ENCODE data around the gene HS3ST3A1. TPM values are rescaled to one million over a fixed set of nuclear protein-coding genes. Genes with fewer than 3 reads are reported as not detected.

The HS3ST3A1 gene
- total and polyA plus RNA-seq, 2 donors, result 0.43 to 1.3 TPM

DNA sequence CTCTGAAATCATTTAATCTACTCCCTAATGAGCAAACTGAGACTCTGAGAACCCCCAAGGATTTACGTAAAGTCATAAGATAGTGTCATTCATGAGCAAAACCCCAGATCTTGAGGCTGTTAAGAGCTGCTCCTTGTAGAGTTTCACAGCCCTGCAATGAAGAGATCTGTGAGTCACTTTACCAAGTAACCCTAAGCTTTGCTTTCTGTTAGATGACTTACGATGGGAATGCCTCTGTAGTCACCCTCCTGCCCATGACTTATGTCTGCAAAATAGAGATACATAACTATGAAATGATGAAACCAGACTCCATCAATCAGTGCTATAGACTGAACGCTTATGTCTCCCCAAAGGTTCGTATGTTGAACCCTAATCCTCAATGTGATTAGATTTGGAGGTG, 117.7 kb downstream of the HS3ST3A1 start:
- 99% methylated on average over 4 of the region's 4 CpGs for WGBS
- H3K36me3 ChIP-seq (ENCODE audit: control insufficient read depth in 2 of 2, insufficient read depth in 2 of 2, low read length in 1 of 2), result no peaks in the 10 kb centered on the region
- no peak overlapping the region for H3K4me3 ChIP-seq (ENCODE audit: low read length in 2 of 2)
- H3K27me3 ChIP-seq (ENCODE audit: control insufficient read depth in 2 of 2, insufficient read depth in 1 of 2, low read length in 1 of 2), result no peaks in the 10 kb centered on the region
- H3K27ac ChIP-seq (ENCODE audit: low read depth in 1 of 2, low read length in 1 of 2), result no peak overlapping the region
- DNase-seq (ENCODE audit: low read depth in 6 of 9, low spot score in 9 of 9), result no peak
- no peaks in the 10 kb centered on the region for H3K4me1 ChIP-seq (ENCODE audit: control insufficient read depth in 2 of 2, insufficient read depth in 2 of 2, low read length in 2 of 2)
- peaks cover 0 to 8% of the 10 kb centered on the region in 2 donors for H3K9me3 ChIP-seq (ENCODE audit: control insufficient read depth in 2 of 2, insufficient read depth in 1 of 2, low read length in 1 of 2)

DNA sequence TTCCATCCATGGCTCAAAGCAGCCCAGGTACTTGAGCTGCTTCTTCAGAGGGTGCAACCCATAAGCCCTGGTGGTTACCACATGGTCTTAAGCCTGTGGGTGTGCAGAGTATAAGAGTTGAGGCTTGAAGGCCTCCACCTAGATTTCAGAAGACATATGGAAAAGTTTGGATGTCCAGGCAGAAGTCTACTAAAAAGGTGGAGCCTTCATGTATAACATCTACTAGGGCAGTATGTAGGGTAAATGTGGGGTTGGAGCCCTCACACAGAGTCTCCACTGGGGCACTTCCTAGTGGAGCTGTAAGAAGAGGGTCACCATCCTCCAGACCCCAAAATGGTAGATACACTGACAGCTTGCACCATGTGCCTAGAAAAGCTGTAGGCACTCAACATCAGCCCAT, 120.9 kb downstream of the HS3ST3A1 start:
- Histone ChIP-seq H3K9me3 (ENCODE audit: control insufficient read depth in 2 of 2, insufficient read depth in 1 of 2, low read length in 1 of 2) (peaks cover 0 to 8% of the 10 kb centered on the region in 2 donors), H3K27ac (ENCODE audit: low read depth in 1 of 2, low read length in 1 of 2) (no peak overlapping the region), H3K4me1 (ENCODE audit: control insufficient read depth in 2 of 2, insufficient read depth in 2 of 2, low read length in 2 of 2) (no peaks in the 10 kb centered on the region), H3K27me3 (ENCODE audit: control insufficient read depth in 2 of 2, insufficient read depth in 1 of 2, low read length in 1 of 2) (no peaks in the 10 kb centered on the region), H3K36me3 (ENCODE audit: control insufficient read depth in 2 of 2, insufficient read depth in 2 of 2, low read length in 1 of 2) (no peaks in the 10 kb centered on the region), H3K4me3 (ENCODE audit: low read length in 2 of 2) (no peak overlapping the region)
- DNase-seq (ENCODE audit: low read depth in 6 of 9, low spot score in 9 of 9), result no peak

DNA sequence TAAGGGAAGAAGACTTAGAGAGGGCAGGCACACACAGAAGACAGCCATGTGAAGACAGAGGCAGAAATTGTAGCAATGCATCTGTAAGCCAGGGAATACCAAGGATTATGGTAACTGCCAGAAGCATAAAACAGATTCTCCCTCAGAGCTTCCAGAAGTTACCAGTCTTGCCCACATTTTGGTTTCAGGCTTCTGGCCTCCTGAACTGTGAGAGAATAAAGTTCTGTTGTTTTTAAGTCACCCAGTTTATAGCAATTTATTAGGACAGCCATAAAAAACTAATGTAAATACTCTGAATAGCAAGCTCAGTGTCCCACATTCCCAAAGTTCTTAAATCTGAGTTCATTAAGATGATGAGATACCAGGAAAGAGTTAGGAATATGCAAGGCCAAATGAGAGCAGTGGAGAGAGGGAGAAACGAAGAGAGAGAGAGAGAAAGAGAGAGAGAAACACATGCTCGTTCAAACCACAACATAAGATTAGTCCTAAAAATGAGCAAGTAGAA, 123.4 kb downstream of the HS3ST3A1 start:
- Histone ChIP-seq H3K9me3 (ENCODE audit: control insufficient read depth in 2 of 2, insufficient read depth in 1 of 2, low read length in 1 of 2) (peaks cover 0 to 8% of the 10 kb centered on the region in 2 donors), H3K27ac (ENCODE audit: low read depth in 1 of 2, low read length in 1 of 2) (no peak overlapping the region), H3K36me3 (ENCODE audit: control insufficient read depth in 2 of 2, insufficient read depth in 2 of 2, low read length in 1 of 2) (no peaks in the 10 kb centered on the region), H3K27me3 (ENCODE audit: control insufficient read depth in 2 of 2, insufficient read depth in 1 of 2, low read length in 1 of 2) (no peaks in the 10 kb centered on the region), H3K4me3 (ENCODE audit: low read length in 2 of 2) (no peak overlapping the region), H3K4me1 (ENCODE audit: control insufficient read depth in 2 of 2, insufficient read depth in 2 of 2, low read length in 2 of 2) (no peaks in the 10 kb centered on the region)
- no peak for DNase-seq (ENCODE audit: low read depth in 6 of 9, low spot score in 9 of 9)
- WGBS, result 86% methylated on average over 2 of the region's 2 CpGs

DNA sequence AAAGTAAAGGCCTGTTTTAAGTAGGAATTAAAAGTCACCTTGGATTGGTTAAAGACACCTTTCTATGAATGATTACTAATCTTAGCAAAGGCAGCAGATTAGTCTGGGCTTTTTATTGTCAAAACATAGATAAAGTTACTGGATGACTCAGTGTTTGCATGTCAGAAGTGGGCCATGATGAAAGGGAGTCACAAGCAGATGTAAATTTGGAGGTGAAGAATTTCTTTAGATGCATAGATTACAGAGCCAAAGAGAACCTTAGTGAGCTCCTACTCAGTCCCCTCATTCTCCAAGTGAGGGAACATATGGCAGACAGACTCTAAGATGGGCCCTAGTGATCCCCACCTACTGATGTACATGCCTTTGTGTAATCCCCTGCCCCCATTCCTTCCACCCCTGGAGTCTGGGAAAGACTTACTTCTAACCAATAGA, 124.5 kb downstream of the HS3ST3A1 start:
- Histone ChIP-seq H3K27me3 (ENCODE audit: control insufficient read depth in 2 of 2, insufficient read depth in 1 of 2, low read length in 1 of 2) (no peaks in the 10 kb centered on the region), H3K4me1 (ENCODE audit: control insufficient read depth in 2 of 2, insufficient read depth in 2 of 2, low read length in 2 of 2) (no peaks in the 10 kb centered on the region), H3K9me3 (ENCODE audit: control insufficient read depth in 2 of 2, insufficient read depth in 1 of 2, low read length in 1 of 2) (peaks cover 0 to 8% of the 10 kb centered on the region in 2 donors), H3K4me3 (ENCODE audit: low read length in 2 of 2) (no peak overlapping the region), H3K27ac (ENCODE audit: low read depth in 1 of 2, low read length in 1 of 2) (no peak overlapping the region), H3K36me3 (ENCODE audit: control insufficient read depth in 2 of 2, insufficient read depth in 2 of 2, low read length in 1 of 2) (no peaks in the 10 kb centered on the region)
- DNase-seq (ENCODE audit: low read depth in 6 of 9, low spot score in 9 of 9), result no peak

DNA sequence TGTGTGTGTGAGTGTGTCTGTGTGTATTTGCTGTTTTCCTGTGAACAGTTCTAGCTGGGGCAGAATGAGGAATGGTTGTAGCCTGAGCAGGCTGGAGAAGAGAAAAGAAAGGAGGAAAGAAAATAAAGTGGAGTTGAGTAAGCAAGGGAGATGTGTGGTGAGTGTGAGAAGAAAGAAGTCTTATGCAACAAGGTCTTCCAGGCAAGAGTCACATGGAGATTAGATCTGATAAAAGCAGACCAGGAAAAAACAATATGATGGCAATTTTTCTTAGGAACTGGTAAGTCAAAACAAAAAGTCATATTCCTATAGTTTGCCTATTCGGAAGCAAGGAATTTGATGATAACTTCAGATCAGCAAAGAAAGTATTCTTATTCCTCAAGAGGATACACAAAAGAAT, 125.0 kb downstream of the HS3ST3A1 start:
- 93% methylated on average over 1 of the region's 1 CpG for WGBS

DNA sequence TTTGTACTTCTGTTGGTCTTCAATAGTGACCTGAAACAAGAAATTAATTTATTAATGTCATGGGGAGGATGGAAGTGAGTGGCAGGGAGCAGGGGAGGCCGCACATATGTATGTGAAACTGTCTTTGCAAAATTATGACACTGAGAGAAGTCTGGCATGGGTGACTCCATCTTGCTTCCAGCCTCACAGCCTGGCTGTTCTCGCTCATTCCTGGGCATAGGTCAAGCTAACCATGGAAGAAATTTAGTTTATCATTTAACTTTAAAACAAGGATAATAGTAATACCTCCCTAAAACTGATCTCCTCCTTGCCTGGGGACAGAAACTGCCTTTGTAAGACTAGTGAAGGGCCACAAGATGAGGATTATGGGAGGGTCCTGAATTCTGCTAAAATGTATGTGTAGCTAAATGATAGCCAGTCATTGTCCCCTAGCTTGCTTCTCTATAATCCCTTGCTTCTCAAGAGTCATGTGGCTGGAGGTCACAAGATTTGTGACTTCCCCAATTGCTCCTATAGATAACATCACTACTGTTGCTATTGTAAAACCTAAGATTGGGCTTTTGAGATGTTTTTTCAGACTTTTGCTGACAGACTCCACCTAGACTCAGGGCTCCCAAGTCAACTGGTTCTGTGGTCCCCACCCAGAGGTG, 126.0 kb downstream of the HS3ST3A1 start:
- Histone ChIP-seq H3K4me1 (ENCODE audit: control insufficient read depth in 2 of 2, insufficient read depth in 2 of 2, low read length in 2 of 2) (no peaks in the 10 kb centered on the region), H3K4me3 (ENCODE audit: low read length in 2 of 2) (no peak overlapping the region), H3K36me3 (ENCODE audit: control insufficient read depth in 2 of 2, insufficient read depth in 2 of 2, low read length in 1 of 2) (no peaks in the 10 kb centered on the region), H3K27me3 (ENCODE audit: control insufficient read depth in 2 of 2, insufficient read depth in 1 of 2, low read length in 1 of 2) (no peaks in the 10 kb centered on the region), H3K9me3 (ENCODE audit: control insufficient read depth in 2 of 2, insufficient read depth in 1 of 2, low read length in 1 of 2) (peaks cover 0 to 2% of the 10 kb centered on the region in 2 donors), H3K27ac (ENCODE audit: low read depth in 1 of 2, low read length in 1 of 2) (no peak overlapping the region)
- DNase-seq (ENCODE audit: low read depth in 6 of 9, low spot score in 9 of 9), result no peak
- 91% methylated on average over 2 of the region's 2 CpGs for WGBS

More for the DNA sequence above, 125.0 kb downstream of the HS3ST3A1 start:
- H3K27ac ChIP-seq (ENCODE audit: low read depth in 1 of 2, low read length in 1 of 2), result no peak overlapping the region
- no peaks in the 10 kb centered on the region for H3K4me1 ChIP-seq (ENCODE audit: control insufficient read depth in 2 of 2, insufficient read depth in 2 of 2, low read length in 2 of 2)
- no peaks in the 10 kb centered on the region for H3K36me3 ChIP-seq (ENCODE audit: control insufficient read depth in 2 of 2, insufficient read depth in 2 of 2, low read length in 1 of 2)
- no peaks in the 10 kb centered on the region for H3K27me3 ChIP-seq (ENCODE audit: control insufficient read depth in 2 of 2, insufficient read depth in 1 of 2, low read length in 1 of 2)
- peaks cover 0 to 8% of the 10 kb centered on the region in 2 donors for H3K9me3 ChIP-seq (ENCODE audit: control insufficient read depth in 2 of 2, insufficient read depth in 1 of 2, low read length in 1 of 2)
- no peak for DNase-seq (ENCODE audit: low read depth in 6 of 9, low spot score in 9 of 9)
- no peak overlapping the region for H3K4me3 ChIP-seq (ENCODE audit: low read length in 2 of 2)

DNA sequence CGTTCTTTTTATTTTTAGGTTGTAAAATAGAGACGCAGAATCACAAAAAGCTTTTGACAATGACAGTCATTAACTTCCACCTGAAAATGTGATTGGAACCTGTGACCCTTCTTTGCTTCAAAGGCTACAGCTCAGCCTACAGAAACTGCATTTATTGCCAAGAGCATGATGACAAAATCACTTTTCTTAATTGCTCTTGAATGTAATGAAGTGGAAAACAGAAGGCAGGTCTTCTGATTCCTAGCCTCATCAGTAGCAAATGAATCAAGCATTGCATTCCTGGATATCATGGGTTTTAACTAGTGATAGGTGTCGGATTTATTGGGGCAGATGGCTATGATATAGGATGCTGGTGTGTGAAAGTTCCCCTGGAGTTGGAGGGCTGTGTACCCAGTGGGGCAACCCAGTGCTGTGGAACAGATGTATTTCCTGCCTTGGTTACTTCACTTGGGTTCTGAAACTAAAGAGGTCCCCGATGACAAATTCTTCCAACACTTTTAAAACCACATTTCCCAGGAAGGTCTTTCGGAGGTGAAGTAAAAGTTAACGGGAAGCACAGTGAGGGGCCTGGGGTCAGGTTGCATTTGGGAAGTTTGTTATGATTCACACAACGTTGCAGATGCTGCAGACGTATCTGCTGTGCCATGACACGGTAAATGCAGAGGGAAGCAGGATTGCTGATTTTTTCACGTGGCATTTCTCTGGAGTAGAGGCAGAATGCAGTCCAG, 127.5 kb downstream of the HS3ST3A1 start:
- 85% methylated on average over 10 of the region's 10 CpGs for WGBS
- Histone ChIP-seq H3K27ac (ENCODE audit: low read depth in 1 of 2, low read length in 1 of 2) (no peak overlapping the region), H3K4me1 (ENCODE audit: control insufficient read depth in 2 of 2, insufficient read depth in 2 of 2, low read length in 2 of 2) (no peaks in the 10 kb centered on the region), H3K27me3 (ENCODE audit: control insufficient read depth in 2 of 2, insufficient read depth in 1 of 2, low read length in 1 of 2) (no peaks in the 10 kb centered on the region), H3K36me3 (ENCODE audit: control insufficient read depth in 2 of 2, insufficient read depth in 2 of 2, low read length in 1 of 2) (no peaks in the 10 kb centered on the region), H3K9me3 (ENCODE audit: control insufficient read depth in 2 of 2, insufficient read depth in 1 of 2, low read length in 1 of 2) (peaks cover 0 to 7% of the 10 kb centered on the region in 2 donors), H3K4me3 (ENCODE audit: low read length in 2 of 2) (no peak overlapping the region)
- no peak for DNase-seq (ENCODE audit: low read depth in 6 of 9, low spot score in 9 of 9)

DNA sequence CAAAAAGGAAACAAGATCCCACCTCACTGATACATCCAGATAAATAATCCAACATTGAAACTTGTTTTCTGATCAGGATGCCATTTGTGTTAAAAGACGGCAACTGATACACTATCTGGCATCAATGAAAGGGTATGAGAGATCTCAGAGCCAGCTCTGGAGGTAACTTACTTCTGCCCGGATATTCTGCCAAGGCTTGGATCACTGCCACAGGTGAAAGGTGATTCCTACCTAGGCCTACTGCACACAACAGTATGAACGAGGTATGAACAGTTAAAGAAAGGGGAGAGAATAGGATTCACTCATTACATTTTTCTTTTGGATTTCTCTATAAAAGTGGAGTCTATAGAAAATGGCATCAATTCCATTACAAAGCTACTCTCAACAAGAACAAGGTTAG, 136.1 kb downstream of the HS3ST3A1 start:
- H3K9me3 ChIP-seq (ENCODE audit: control insufficient read depth in 2 of 2, insufficient read depth in 1 of 2, low read length in 1 of 2), result peaks cover 0 to 7% of the 10 kb centered on the region in 2 donors
- WGBS, result 91% methylated on average over 3 of the region's 3 CpGs
- H3K27ac ChIP-seq (ENCODE audit: low read depth in 1 of 2, low read length in 1 of 2), result no peak overlapping the region
- H3K4me1 ChIP-seq (ENCODE audit: control insufficient read depth in 2 of 2, insufficient read depth in 2 of 2, low read length in 2 of 2), result no peaks in the 10 kb centered on the region
- H3K27me3 ChIP-seq (ENCODE audit: control insufficient read depth in 2 of 2, insufficient read depth in 1 of 2, low read length in 1 of 2), result no peaks in the 10 kb centered on the region
- DNase-seq (ENCODE audit: low read depth in 6 of 9, low spot score in 9 of 9), result no peak
- H3K4me3 ChIP-seq (ENCODE audit: low read length in 2 of 2), result no peak overlapping the region
- no peaks in the 10 kb centered on the region for H3K36me3 ChIP-seq (ENCODE audit: control insufficient read depth in 2 of 2, insufficient read depth in 2 of 2, low read length in 1 of 2)

DNA sequence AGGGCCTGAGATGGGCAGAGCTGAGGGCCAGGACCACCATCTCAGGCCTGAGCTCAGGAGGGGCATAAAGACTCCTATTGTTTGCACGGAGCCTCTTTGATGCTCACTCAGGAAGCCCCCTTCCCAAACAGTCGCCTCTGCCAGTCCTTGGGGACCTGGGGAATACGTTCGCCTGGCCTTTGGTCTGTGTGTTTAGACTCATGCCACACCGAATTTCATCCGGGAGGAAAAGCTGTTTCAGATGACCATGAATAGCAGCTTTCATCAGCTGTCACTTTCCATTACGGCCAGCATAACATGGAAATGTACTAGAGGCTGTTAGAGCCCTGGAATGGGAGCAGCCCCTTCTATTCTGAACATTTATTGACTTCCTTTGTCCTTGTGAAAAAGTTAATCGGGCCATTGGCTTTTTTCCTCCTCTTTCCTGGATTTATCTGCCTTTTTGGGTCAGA, 139.0 kb downstream of the HS3ST3A1 start:
- no peaks in the 10 kb centered on the region for H3K9me3 ChIP-seq (ENCODE audit: control insufficient read depth in 2 of 2, insufficient read depth in 1 of 2, low read length in 1 of 2)
- no peak overlapping the region for H3K27ac ChIP-seq (ENCODE audit: low read depth in 1 of 2, low read length in 1 of 2)
- H3K36me3 ChIP-seq (ENCODE audit: control insufficient read depth in 2 of 2, insufficient read depth in 2 of 2, low read length in 1 of 2), result no peaks in the 10 kb centered on the region
- no peaks in the 10 kb centered on the region for H3K4me1 ChIP-seq (ENCODE audit: control insufficient read depth in 2 of 2, insufficient read depth in 2 of 2, low read length in 2 of 2)
- WGBS, result 90% methylated on average over 8 of the region's 8 CpGs
- no peaks in the 10 kb centered on the region for H3K27me3 ChIP-seq (ENCODE audit: control insufficient read depth in 2 of 2, insufficient read depth in 1 of 2, low read length in 1 of 2)
- DNase-seq (ENCODE audit: low read depth in 6 of 9, low spot score in 9 of 9), result no peak
- no peak overlapping the region for H3K4me3 ChIP-seq (ENCODE audit: low read length in 2 of 2)
